Thoracic aorta (tissue), 2 donors: Measurements from ENCODE around the gene MYH16. TPM values are rescaled to one million over a fixed set of nuclear protein-coding genes. Genes with fewer than 3 reads are reported as not detected.

ENCODE experiments used
- ATAC-seq: fragments of 150-250 bp; one replicate; pipeline ENCODE4 v1.8.0; 2017; ENCODE audit warnings: low read depth; ENCODE audit not compliant: insufficient number of reproducible peaks, low FRiP score
- DNase-seq: peaks from one replicate; pipeline ENCODE4 v3.0.0-alpha.2; 2020; ENCODE audit warnings: low spot score
- H3K27ac ChIP-seq, 2 donors: fragments of 200-600 bp; sonication (generic); 1 replicate in 1 of 2; 2 replicates in 1 of 2; pipeline ENCODE4 v1.5.1; 2016; ENCODE audit warnings: mild to moderate bottlenecking in 2 of 2, moderate library complexity in 2 of 2
- H3K27me3 ChIP-seq: fragments of 200-600 bp; sonication (generic); replicated peaks from 2 replicates; pipeline ENCODE4 v1.6.0; 2016; ENCODE audit warnings: mild to moderate bottlenecking; ENCODE audit not compliant: insufficient read depth
- H3K36me3 ChIP-seq: fragments of 200-600 bp; sonication (generic); one replicate; pipeline ENCODE4 v1.5.1; 2016
- H3K4me1 ChIP-seq, 2 donors: fragments of 200-600 bp; sonication (generic); 1 replicate in 1 of 2; 2 replicates in 1 of 2; pipeline versions ENCODE4 v1.5.1 to v1.6.0; 2016; ENCODE audit warnings: low read depth in 2 of 2, mild to moderate bottlenecking in 1 of 2; ENCODE audit not compliant: control insufficient read depth in 1 of 2
- H3K4me3 ChIP-seq: fragments of 200-600 bp; sonication (generic); 2 replicates; pipeline ENCODE4 v1.5.1; 2016; ENCODE audit warnings: mild to moderate bottlenecking
- H3K9me3 ChIP-seq: fragments of 200-600 bp; sonication (generic); 2 replicates; pipeline ENCODE4 v1.5.1; 2016
- total RNA-seq, 2 donors: library from RNA; depleted of rRNA; stranded (reverse); fragments of >200 nt; gene quantifications; one replicate each; pipeline versions ENCODE4 v1.1.0 to v1.2.3, GENCODE V29; 2016
- TF ChIP-seq, protein P1 (sequence below): fragments of 200-600 bp; sonication (generic); IDR thresholded peaks from one replicate; pipeline ENCODE4 v1.5.1; 2019; ENCODE audit warnings: antibody characterized with exemption

The MYH16 gene
- total RNA-seq, 2 donors from 2014 or later: not detected

DNA sequence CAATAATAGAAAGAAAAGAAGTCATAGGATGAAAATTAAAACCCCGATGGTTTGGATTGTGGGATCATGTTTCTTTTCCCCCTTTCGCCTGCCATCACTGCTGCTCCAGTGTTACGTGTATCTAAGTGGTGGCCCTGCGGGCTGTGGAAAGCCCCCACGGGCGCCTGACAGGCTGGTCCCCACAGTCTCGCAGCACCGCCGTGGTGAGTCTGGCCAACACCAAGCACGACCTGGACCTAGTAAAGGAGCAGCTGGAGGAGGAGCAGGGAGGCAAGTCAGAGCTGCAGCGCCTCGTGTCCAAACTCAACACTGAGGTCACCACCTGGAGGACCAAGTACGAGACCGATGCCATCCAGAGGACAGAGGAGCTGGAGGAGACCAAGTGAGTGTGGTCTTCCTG is 19.5 kb downstream of the MYH16 start:
- TF ChIP-seq, protein P1, sequence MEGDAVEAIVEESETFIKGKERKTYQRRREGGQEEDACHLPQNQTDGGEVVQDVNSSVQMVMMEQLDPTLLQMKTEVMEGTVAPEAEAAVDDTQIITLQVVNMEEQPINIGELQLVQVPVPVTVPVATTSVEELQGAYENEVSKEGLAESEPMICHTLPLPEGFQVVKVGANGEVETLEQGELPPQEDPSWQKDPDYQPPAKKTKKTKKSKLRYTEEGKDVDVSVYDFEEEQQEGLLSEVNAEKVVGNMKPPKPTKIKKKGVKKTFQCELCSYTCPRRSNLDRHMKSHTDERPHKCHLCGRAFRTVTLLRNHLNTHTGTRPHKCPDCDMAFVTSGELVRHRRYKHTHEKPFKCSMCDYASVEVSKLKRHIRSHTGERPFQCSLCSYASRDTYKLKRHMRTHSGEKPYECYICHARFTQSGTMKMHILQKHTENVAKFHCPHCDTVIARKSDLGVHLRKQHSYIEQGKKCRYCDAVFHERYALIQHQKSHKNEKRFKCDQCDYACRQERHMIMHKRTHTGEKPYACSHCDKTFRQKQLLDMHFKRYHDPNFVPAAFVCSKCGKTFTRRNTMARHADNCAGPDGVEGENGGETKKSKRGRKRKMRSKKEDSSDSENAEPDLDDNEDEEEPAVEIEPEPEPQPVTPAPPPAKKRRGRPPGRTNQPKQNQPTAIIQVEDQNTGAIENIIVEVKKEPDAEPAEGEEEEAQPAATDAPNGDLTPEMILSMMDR: no peak
- Histone ChIP-seq H3K9me3 (no peaks in the 10 kb centered on the region), H3K27me3 (no peaks in the 10 kb centered on the region), H3K36me3 (no peaks in the 10 kb centered on the region), H3K27ac (no peak overlapping the region), H3K4me3 (no peak overlapping the region), H3K4me1 (no peaks in the 10 kb centered on the region)
- ATAC-seq (no peak), DNase-seq (no peak)

DNA sequence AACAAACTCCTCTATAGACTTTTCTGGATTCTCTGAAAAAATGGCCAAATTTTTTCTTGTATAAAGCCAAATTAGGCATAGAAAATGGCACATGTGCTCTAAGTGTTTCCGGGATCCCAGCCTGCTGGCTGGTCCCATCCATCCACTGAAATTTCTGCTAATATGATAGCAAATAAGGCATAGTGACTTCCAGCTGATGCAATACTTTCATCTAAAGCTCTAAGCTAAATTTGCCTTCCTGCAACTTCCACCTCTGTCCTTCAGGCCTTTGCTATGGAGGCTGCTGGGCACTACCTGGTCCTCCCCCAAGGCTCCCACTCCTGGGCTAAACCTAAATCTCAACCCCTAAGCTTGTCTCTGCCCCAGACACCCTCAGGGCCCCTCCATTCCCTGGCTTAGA is 20.5 kb downstream of the MYH16 start:
- H3K36me3 ChIP-seq: no peaks in the 10 kb centered on the region
- DNase-seq: no peak
- no peak overlapping the region for H3K4me3 ChIP-seq
- no peaks in the 10 kb centered on the region for H3K27me3 ChIP-seq
- H3K9me3 ChIP-seq: no peaks in the 10 kb centered on the region
- TF ChIP-seq, protein P1: no peak
- H3K27ac ChIP-seq: no peak overlapping the region
- no peak for ATAC-seq
- no peaks in the 10 kb centered on the region for H3K4me1 ChIP-seq

DNA sequence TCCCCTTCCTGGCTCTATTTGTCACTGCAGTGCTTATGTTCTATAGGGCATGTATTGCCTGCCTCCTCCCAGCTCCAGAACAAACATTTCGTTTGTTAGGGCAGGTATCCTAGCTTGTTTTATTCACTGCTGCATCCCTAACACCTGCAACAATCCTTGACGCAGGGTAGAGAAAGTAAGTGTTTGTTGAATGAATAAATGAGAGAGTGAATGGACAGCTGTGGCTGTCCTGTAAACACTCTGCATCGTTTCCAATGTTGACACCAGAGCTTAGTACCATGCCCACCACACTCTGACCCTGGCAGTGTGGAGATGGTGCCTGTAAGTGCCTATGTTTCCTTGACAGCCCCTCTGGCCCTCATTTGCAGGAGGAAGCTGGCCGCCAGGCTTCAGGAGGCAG is 21.0 kb downstream of the MYH16 start:
- TF ChIP-seq, protein P1: no peak
- H3K36me3 ChIP-seq: no peaks in the 10 kb centered on the region
- ATAC-seq: no peak
- no peaks in the 10 kb centered on the region for H3K9me3 ChIP-seq
- no peak overlapping the region for H3K4me3 ChIP-seq
- no peaks in the 10 kb centered on the region for H3K27me3 ChIP-seq
- no peak overlapping the region for H3K27ac ChIP-seq
- no peaks in the 10 kb centered on the region for H3K4me1 ChIP-seq
- DNase-seq: no peak

DNA sequence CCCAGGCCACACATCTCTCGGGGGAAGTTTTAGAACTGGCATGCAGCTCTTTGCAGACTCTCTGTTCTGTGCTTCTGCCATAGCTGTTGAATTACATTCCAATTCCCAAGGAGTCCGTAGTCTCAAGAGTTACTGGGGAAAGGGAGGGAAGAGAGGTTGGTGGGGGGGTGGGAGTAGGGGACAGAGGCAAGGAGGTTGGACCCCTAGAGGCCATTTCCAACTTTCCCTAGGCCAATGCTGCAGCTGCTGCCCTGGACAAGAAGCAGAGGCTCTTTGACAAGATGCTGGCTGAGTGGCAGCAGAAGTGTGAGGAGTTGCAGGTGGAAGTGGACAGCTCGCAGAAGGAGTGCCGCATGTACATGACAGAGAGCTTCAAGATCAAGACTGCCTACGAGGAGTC is 23.8 kb downstream of the MYH16 start:
- DNase-seq: no peak
- no peak overlapping the region for H3K4me3 ChIP-seq
- TF ChIP-seq, protein P1: no peak
- no peaks in the 10 kb centered on the region for H3K9me3 ChIP-seq
- no peaks in the 10 kb centered on the region for H3K36me3 ChIP-seq
- H3K4me1 ChIP-seq: no peaks in the 10 kb centered on the region
- no peak overlapping the region for H3K27ac ChIP-seq
- ATAC-seq: no peak
- no peaks in the 10 kb centered on the region for H3K27me3 ChIP-seq

DNA sequence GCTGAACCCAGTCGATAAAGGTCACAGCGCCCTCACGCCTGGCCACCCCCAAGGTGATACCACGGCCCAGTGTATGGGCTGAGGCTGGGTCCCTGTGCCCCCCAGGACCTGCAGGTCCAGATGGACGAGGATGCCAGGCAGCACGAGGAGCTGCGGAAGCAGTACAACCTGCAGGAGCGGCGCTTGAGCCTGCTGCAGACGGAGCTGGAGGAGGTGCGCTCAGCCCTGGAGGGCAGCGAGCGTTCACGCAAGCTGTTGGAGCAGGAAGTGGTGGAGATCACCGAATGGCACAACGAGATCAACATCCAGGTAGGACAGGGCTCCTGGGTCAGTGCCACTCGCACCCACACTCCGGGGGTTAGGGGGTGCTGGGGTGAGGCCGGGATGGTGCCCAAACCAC is 28.9 kb downstream of the MYH16 start:
- Histone ChIP-seq H3K4me1 (no peaks in the 10 kb centered on the region), H3K4me3 (no peak overlapping the region), H3K27ac (no peak overlapping the region), H3K36me3 (no peaks in the 10 kb centered on the region), H3K9me3 (no peaks in the 10 kb centered on the region), H3K27me3 (no peaks in the 10 kb centered on the region)
- DNase-seq (no peak), ATAC-seq (no peak)
- TF ChIP-seq, protein P1: no peak
